Upper lobe of left lung (tissue), 6 donors: ENCODE measurements around the gene ADCY9. TPM values are rescaled to one million over a fixed set of nuclear protein-coding genes. Genes with fewer than 3 reads are reported as not detected.

Source experiments
- ATAC-seq, 2 donors: fragments of 200-7000 bp; cut with Tn5 transposase; one replicate each; pipeline ENCODE4 v1.9.1; 2022; ENCODE audit warnings: mild to moderate bottlenecking in 2 of 2, moderate library complexity in 2 of 2; ENCODE audit not compliant: low FRiP score in 2 of 2
- DNase-seq, 2 donors: peaks; one replicate each; pipeline ENCODE4 v3.0.0-alpha.2; 2019 to 2020
- H3K27ac ChIP-seq, 4 donors: fragments of 200-600 bp; sonication (generic); one replicate each; pipeline ENCODE4 v1.5.1; 2016 to 2019
- H3K27me3 ChIP-seq, 4 donors: fragments of 200-600 bp; sonication (generic); one replicate each; pipeline ENCODE4 v1.5.1; 2017 to 2019
- H3K36me3 ChIP-seq, 4 donors: fragments of 200-600 bp; sonication (generic); one replicate each; pipeline ENCODE4 v1.5.1; 2016 to 2019
- H3K4me1 ChIP-seq, 4 donors: fragments of 200-600 bp; sonication (generic); one replicate each; pipeline ENCODE4 v1.5.1; 2018 to 2019
- H3K4me3 ChIP-seq, 4 donors: fragments of 200-600 bp; sonication (generic); one replicate each; pipeline ENCODE4 v1.5.1; 2017 to 2019; ENCODE audit warnings: mild to moderate bottlenecking in 2 of 4, moderate library complexity in 1 of 4
- H3K9me3 ChIP-seq, 4 donors: fragments of 200-600 bp; sonication (generic); one replicate each; pipeline ENCODE4 v1.5.1; 2018 to 2019
- CTCF ChIP-seq, 6 experiments: fragments of 450-650 bp in 4 of 6; fragments of 200-600 bp in 2 of 6; sonication (generic) in 2 of 6; IDR thresholded peaks; one replicate each; pipeline ENCODE4 v1.5.1; 2016 to 2019; ENCODE audit warnings: antibody characterized with exemption in 6 of 6
- EP300 ChIP-seq, 4 donors: sonication (generic); formaldehyde crosslinking; IDR thresholded peaks; one replicate each; pipeline ENCODE4 v1.5.1; 2017; ENCODE audit warnings: antibody characterized with exemption in 4 of 4, control low read depth in 2 of 4
- POLR2A ChIP-seq, 4 donors: fragments of 450-650 bp; IDR thresholded peaks; one replicate each; pipeline ENCODE4 v1.5.1; 2016 to 2017; ENCODE audit warnings: antibody characterized with exemption in 4 of 4, mild to moderate bottlenecking in 2 of 4
- POLR2AphosphoS5 ChIP-seq, 2 donors: sonication (generic); formaldehyde crosslinking; IDR thresholded peaks; one replicate each; pipeline ENCODE4 v1.5.1; 2017; ENCODE audit warnings: antibody characterized with exemption in 2 of 2
- WGBS, 2 donors: methylation state at CpG; one replicate each; pipeline ENCODE4 v1.1.5; 2017 to 2018; 5-methylcytosine and 5-hydroxymethylcytosine counted together
- total RNA-seq, 6 donors: library from RNA; depleted of rRNA in 4 of 6; stranded (reverse); fragments of >200 nt in 4 of 6; gene quantifications; one replicate each; pipeline versions ENCODE4 v1.1.0 to v1.2.1, GENCODE V29; 2016 to 2021
- donor health status: DM: no; HTN: no; CAD: no; lungs with moderate emphysema.
- donor health status: DM: no; HTN: yes; CAD: no; lungs with severe emphysema.

The ADCY9 gene
- total RNA-seq, 6 donors from 2014 or later: 46.0 to 80.7 (median 68.4) TPM

GRCh38 chr16:4136229-4136813 lies 20.1 kb upstream of the ADCY9 start:
- Histone ChIP-seq H3K4me3 (peak overlapping the region in 1 of 4 donors; percentile 17), H3K9me3 (no peaks in the 10 kb centered on the region), H3K27ac (peak overlapping the region; percentile 62 to 87 (median 70)), H3K36me3 (no peaks in the 10 kb centered on the region), H3K4me1 (peaks cover 0 to 21% (median 4%) of the 10 kb centered on the region in 4 donors), H3K27me3 (no peaks in the 10 kb centered on the region)
- peak in 1 of 2 donors; percentile 84 for DNase-seq
- peak in 2 of 4 donors; percentile 20 to 54 for TF ChIP-seq EP300 (IDR thresholded peaks at IDR 0.05)
- TF ChIP-seq POLR2AphosphoS5 (IDR thresholded peaks at IDR 0.05): peak in 1 of 2 donors; percentile 44
- TF ChIP-seq CTCF (IDR thresholded peaks at IDR 0.05): peak in 4 of 6 experiments; percentile 15 to 81 (median 32)
- TF ChIP-seq POLR2A (IDR thresholded peaks at IDR 0.05): peak in 1 of 4 donors; percentile 17
- ATAC-seq: peak; percentile 65 to 94
- 34 to 45% methylated on average over 6 to 9 of the region's 9 CpGs for WGBS, 2 donors

- H3K4me1 ChIP-seq: peaks cover 0 to 21% (median 4%) of the 10 kb centered on the region in 4 donors
- no peak for TF ChIP-seq CTCF (IDR thresholded peaks at IDR 0.05)
- H3K9me3 ChIP-seq: no peaks in the 10 kb centered on the region
- no peak for DNase-seq
- WGBS, 2 donors: 93 to 100% methylated on average over 1 of the region's 1 CpG
- ATAC-seq: no peak
- no peak overlapping the region for H3K4me3 ChIP-seq
- H3K36me3 ChIP-seq: no peaks in the 10 kb centered on the region
- peak overlapping the region; percentile 39 to 87 (median 62) for H3K27ac ChIP-seq
- H3K27me3 ChIP-seq: no peaks in the 10 kb centered on the region
Observed at GRCh38 chr16:4135537-4135936, 19.3 kb upstream of the ADCY9 start.

- Histone ChIP-seq H3K9me3 (no peaks in the 10 kb centered on the region), H3K36me3 (no peaks in the 10 kb centered on the region), H3K4me3 (no peak overlapping the region), H3K27me3 (no peaks in the 10 kb centered on the region), H3K4me1 (peaks cover 0 to 21% (median 4%) of the 10 kb centered on the region in 4 donors), H3K27ac (no peak overlapping the region)
- 86 to 92% methylated on average over 10 of the region's 10 CpGs for WGBS, 2 donors
- DNase-seq: peak in 1 of 2 donors; percentile 43
- ATAC-seq: no peak
- TF ChIP-seq CTCF (IDR thresholded peaks at IDR 0.05) (no peak), POLR2A (IDR thresholded peaks at IDR 0.05) (no peak), EP300 (IDR thresholded peaks at IDR 0.05) (no peak), POLR2AphosphoS5 (IDR thresholded peaks at IDR 0.05) (no peak)
Observed at GRCh38 chr16:4133897-4134372, 17.7 kb upstream of the ADCY9 start.

- WGBS, 2 donors: 72 to 76% methylated on average over 13 of the region's 13 CpGs
- Histone ChIP-seq H3K4me1 (peaks cover 0 to 20% (median 4%) of the 10 kb centered on the region in 4 donors), H3K4me3 (no peak overlapping the region), H3K27me3 (no peaks in the 10 kb centered on the region), H3K27ac (no peak overlapping the region), H3K9me3 (no peaks in the 10 kb centered on the region), H3K36me3 (no peaks in the 10 kb centered on the region)
- ATAC-seq: no peak
- DNase-seq: no peak
- no peak for TF ChIP-seq POLR2AphosphoS5 (IDR thresholded peaks at IDR 0.05)
- no peak for TF ChIP-seq CTCF (IDR thresholded peaks at IDR 0.05)
- no peak for TF ChIP-seq POLR2A (IDR thresholded peaks at IDR 0.05)
- TF ChIP-seq EP300 (IDR thresholded peaks at IDR 0.05): no peak
Observed at GRCh38 chr16:4131621-4132020, 15.4 kb upstream of the ADCY9 start.
